NCI-H82 treated with DMSO at 0.1 percent for 48 hours (cell line): Measurements from ENCODE around the gene NACC1.

Experiments
- DNase-seq: peaks from one replicate; lab custom pipeline; 2025; ENCODE audit not compliant: unreplicated experiment; lab: John Stamatoyannopoulos, UW

Gene NACC1

GRCh38 chr19:13118424-13119193 lies 545 bp downstream of the NACC1 start:
- peak; percentile 30 for DNase-seq

- DNase-seq: no peak
These were observed 1.6 kb downstream of the NACC1 start for GRCh38 chr19:13119627-13120026.

- no peak for DNase-seq
These were observed 2.0 kb downstream of the NACC1 start for GRCh38 chr19:13120031-13120430.

- no peak for DNase-seq
These were observed 2.8 kb downstream of the NACC1 start for GRCh38 chr19:13120817-13121216.

- DNase-seq: no peak
These were observed 3.6 kb downstream of the NACC1 start for GRCh38 chr19:13121551-13122274.

- no peak for DNase-seq
These were observed 4.3 kb downstream of the NACC1 start for GRCh38 chr19:13122275-13122878.

- no peak for DNase-seq
These were observed 5.2 kb downstream of the NACC1 start for GRCh38 chr19:13122980-13123957.

- no peak for DNase-seq
These were observed 9.0 kb downstream of the NACC1 start for GRCh38 chr19:13127051-13127450.

- DNase-seq: no peak
These were observed 9.9 kb downstream of the NACC1 start for GRCh38 chr19:13127811-13128575.

- no peak for DNase-seq
These were observed 10.5 kb downstream of the NACC1 start for GRCh38 chr19:13128583-13128982.

- DNase-seq: no peak
These were observed 11.3 kb downstream of the NACC1 start for GRCh38 chr19:13129384-13129783.

GRCh38 chr19:13130886-13131490 lies 12.9 kb downstream of the NACC1 start:
- no peak for DNase-seq

- no peak for DNase-seq
These were observed 14.6 kb downstream of the NACC1 start for GRCh38 chr19:13132471-13133180.

GRCh38 chr19:13133241-13133870 lies 15.3 kb downstream of the NACC1 start:
- no peak for DNase-seq

GRCh38 chr19:13134626-13135025 lies 16.6 kb downstream of the NACC1 start:
- no peak for DNase-seq

- no peak for DNase-seq
These were observed 17.3 kb downstream of the NACC1 start for GRCh38 chr19:13135068-13136062.

GRCh38 chr19:13137290-13137794 lies 19.3 kb downstream of the NACC1 start:
- DNase-seq: no peak
